Testis (tissue), 2 donors: ENCODE results near the gene DUSP7.

Experiments
- POLR2A ChIP-seq: fragments of 450-650 bp; IDR thresholded peaks from one replicate; pipeline ENCODE4 v1.6.1; 2017; ENCODE audit warnings: antibody characterized with exemption, mild to moderate bottlenecking, moderate library complexity
- TF ChIP-seq, protein P1 (sequence below), 3 experiments: fragments of 450-650 bp in 2 of 3; fragments of 200-600 bp in 1 of 3; sonication (generic) in 1 of 3; IDR thresholded peaks; one replicate each; pipeline ENCODE4 v1.5.1; 2016 to 2019; ENCODE audit warnings: antibody characterized with exemption in 3 of 3, mild to moderate bottlenecking in 2 of 3, moderate library complexity in 1 of 3

DNA sequence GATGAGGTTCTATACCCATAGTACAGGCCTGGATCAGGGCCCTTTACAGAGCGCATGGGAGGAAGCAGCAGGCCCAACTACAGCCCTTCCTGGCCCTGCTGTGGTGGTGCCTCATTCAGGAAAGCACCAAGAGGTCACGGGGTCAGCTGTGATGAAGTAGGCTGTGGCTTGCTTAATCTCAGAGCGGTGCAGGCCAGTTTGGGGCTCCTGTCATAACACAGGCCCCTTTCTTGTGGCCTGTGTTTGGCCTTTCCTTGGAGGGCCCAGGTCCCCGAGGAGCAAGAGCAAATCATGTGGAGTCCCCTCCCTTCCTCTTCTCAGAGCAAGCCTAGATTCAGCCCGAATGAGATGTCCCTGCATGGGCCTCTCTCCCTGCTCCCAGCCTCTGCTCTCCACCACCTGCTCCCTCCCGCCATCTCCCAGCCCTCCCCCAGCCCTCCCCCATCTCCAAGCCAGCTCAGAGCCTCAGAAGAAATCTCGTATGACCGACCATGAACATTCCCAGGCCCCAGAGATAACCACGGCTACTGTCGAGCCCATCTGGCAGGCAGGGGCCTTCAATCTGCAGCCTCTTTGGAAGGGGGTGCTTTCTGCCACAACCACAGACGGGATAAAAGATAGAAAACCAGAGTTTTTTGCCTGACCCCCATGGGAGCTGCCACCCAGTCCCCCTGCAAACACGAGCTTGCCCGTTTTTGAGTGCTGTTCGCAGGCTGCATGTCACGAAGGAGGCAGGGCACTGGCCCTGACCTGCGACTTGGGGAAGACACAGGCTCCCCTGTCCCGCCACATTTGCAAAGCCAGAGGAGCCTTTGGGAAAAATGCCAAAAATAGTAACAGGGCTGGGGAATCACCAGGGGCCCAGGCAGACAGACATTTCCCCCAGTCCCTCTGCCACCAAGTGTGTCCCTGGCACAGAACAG, 32.3 kb upstream of the DUSP7 start:
- TF ChIP-seq, protein P1, sequence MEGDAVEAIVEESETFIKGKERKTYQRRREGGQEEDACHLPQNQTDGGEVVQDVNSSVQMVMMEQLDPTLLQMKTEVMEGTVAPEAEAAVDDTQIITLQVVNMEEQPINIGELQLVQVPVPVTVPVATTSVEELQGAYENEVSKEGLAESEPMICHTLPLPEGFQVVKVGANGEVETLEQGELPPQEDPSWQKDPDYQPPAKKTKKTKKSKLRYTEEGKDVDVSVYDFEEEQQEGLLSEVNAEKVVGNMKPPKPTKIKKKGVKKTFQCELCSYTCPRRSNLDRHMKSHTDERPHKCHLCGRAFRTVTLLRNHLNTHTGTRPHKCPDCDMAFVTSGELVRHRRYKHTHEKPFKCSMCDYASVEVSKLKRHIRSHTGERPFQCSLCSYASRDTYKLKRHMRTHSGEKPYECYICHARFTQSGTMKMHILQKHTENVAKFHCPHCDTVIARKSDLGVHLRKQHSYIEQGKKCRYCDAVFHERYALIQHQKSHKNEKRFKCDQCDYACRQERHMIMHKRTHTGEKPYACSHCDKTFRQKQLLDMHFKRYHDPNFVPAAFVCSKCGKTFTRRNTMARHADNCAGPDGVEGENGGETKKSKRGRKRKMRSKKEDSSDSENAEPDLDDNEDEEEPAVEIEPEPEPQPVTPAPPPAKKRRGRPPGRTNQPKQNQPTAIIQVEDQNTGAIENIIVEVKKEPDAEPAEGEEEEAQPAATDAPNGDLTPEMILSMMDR (IDR thresholded peaks at IDR 0.05): no peak
- TF ChIP-seq POLR2A: no peak
